Naive thymus-derived CD4-positive, alpha-beta T cell (primary cell): ENCODE measurements around the gene GUCY1B1. TPM values are rescaled to one million over a fixed set of nuclear protein-coding genes. Genes with fewer than 3 reads are reported as not detected.

Experiments
- ATAC-seq: fragments of 150-1000 bp; cut with Tn5 transposase; 2 replicates; pipeline ENCODE4 v1.10.0; 2021; ENCODE audit warnings: mild to moderate bottlenecking, moderate library complexity
- CTCF ChIA-PET: fragments of 350-600 bp; sonication (Branson Sonifier 250); formaldehyde crosslinking; loops from one replicate; lab custom pipeline; 2021; ENCODE audit warnings: antibody characterized with exemption; lab: Charles Lee
- POLR2A ChIA-PET: fragments of 350-600 bp; sonication (Branson Sonifier 250); formaldehyde crosslinking; loops from one replicate; lab custom pipeline; 2021; ENCODE audit warnings: antibody characterized with exemption, inconsistent platforms; lab: Charles Lee
- DNase-seq, 9 donors: peaks; one replicate each; pipeline versions ENCODE4 v3.0.0 to v3.0.0-alpha.2; 2020 to 2022; ENCODE audit warnings: mixed read lengths in 1 of 9
- H3K27ac ChIP-seq: one replicate; pipeline ENCODE4 v1.7.0; 2013; ENCODE audit warnings: mild to moderate bottlenecking, low read depth, low read length, moderate library complexity
- H3K27me3 ChIP-seq, 2 donors: one replicate each; pipeline ENCODE4 v1.7.0; 2013; ENCODE audit warnings: low read length in 2 of 2, mild to moderate bottlenecking in 2 of 2, moderate library complexity in 2 of 2; ENCODE audit not compliant: control insufficient read depth in 2 of 2, insufficient read depth in 2 of 2
- H3K36me3 ChIP-seq, 3 experiments: 1 replicate in 2 of 3; 2 replicates in 1 of 3; pipeline ENCODE4 v1.7.0; 2013; ENCODE audit warnings: low read length in 3 of 3, mild to moderate bottlenecking in 3 of 3, moderate library complexity in 1 of 3; ENCODE audit not compliant: insufficient read depth in 3 of 3, control insufficient read depth in 2 of 3
- H3K4me1 ChIP-seq, 2 donors: one replicate each; pipeline ENCODE4 v1.7.0; 2013; ENCODE audit warnings: low read length in 2 of 2, mild to moderate bottlenecking in 2 of 2, moderate library complexity in 1 of 2; ENCODE audit not compliant: control insufficient read depth in 2 of 2, insufficient read depth in 2 of 2
- H3K4me3 ChIP-seq: 2 replicates; pipeline ENCODE4 v1.7.0; 2013; ENCODE audit warnings: mild to moderate bottlenecking, low read length
- H3K9me3 ChIP-seq, 3 experiments: 1 replicate in 2 of 3; 2 replicates in 1 of 3; pipeline ENCODE4 v1.7.0; 2013; ENCODE audit warnings: low read length in 3 of 3; ENCODE audit not compliant: control insufficient read depth in 2 of 3
- H3K27ac Mint-ChIP-seq, 9 donors: one replicate each; pipeline ENCODE4 v1.8.0; 2020 to 2022; ENCODE audit warnings: mixed read lengths in 9 of 9, mild to moderate bottlenecking in 8 of 9, moderate library complexity in 5 of 9, inconsistent platforms in 2 of 9
- H3K27me3 Mint-ChIP-seq, 5 donors: one replicate each; pipeline ENCODE4 v1.8.0; 2021 to 2022; ENCODE audit warnings: mixed read lengths in 5 of 5, mild to moderate bottlenecking in 1 of 5
- H3K36me3 Mint-ChIP-seq, 5 donors: one replicate each; pipeline ENCODE4 v1.8.0; 2020 to 2022; ENCODE audit warnings: mixed read lengths in 5 of 5, mild to moderate bottlenecking in 3 of 5, inconsistent platforms in 1 of 5
- H3K4me1 Mint-ChIP-seq, 7 donors: one replicate each; pipeline ENCODE4 v1.8.0; 2020 to 2022; ENCODE audit warnings: mixed read lengths in 7 of 7, mild to moderate bottlenecking in 3 of 7, inconsistent platforms in 1 of 7
- H3K4me3 Mint-ChIP-seq, 10 donors: one replicate each; pipeline ENCODE4 v1.8.0; 2020 to 2022; ENCODE audit warnings: mild to moderate bottlenecking in 10 of 10, mixed read lengths in 10 of 10, moderate library complexity in 6 of 10, inconsistent platforms in 2 of 10
- H3K9me3 Mint-ChIP-seq, 11 donors: one replicate each; pipeline ENCODE4 v1.8.0; 2020 to 2022; ENCODE audit warnings: mixed read lengths in 11 of 11, mild to moderate bottlenecking in 4 of 11, inconsistent platforms in 1 of 11, moderate library complexity in 1 of 11
- intact Hi-C, 2 donors: fragments of 100-400 bp; cut with micrococcal nuclease; formaldehyde crosslinking; loops; one replicate each; pipeline ENCODE4 v1.15.1; 2023
- polyA plus RNA-seq, 2 donors: library from polyadenylated mRNA; unstranded; fragments of 300-500 nt; fragmentation: Illumina TruSeq; gene quantifications; one replicate each; pipeline ENCODE4 v1.2.3, GENCODE V29; 2021
- total RNA-seq, 6 experiments: library from RNA in 5 of 6; stranded (reverse) in 5 of 6; gene quantifications; 1 replicate in 5 of 6; 2 replicates in 1 of 6; pipeline ENCODE4 v1.2.3 and lab custom pipeline; 2021 to 2026

The GUCY1B1 gene
- total and polyA plus RNA-seq, 7 experiments from 2014 or later: 0.22 to 1.7 (median 0.29) TPM; not detected in 4

DNA sequence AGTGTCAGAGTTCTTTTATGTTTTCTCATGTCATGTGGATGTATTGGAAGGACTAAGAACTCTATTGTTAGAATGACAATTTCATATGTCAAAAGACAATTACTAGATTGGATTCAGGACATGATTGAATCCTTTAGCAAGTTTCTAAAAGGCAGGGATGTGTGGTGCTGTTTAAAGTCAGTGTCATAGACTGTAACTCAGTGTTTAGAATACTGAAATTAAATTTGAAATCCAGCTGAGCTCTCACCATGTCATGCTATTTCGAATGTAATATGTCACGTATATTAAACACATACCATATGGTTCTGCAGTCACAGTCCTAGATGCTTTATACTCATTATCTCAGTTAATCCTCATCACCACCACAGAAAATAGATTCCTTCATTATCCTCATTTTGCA lies 7.8 kb downstream of the GUCY1B1 start:
- H3K4me3 ChIP-seq: no peak overlapping the region
- H3K4me1 ChIP-seq: no peaks in the 10 kb centered on the region
- no peaks in the 10 kb centered on the region for H3K27me3 ChIP-seq
- CTCF ChIA-PET: no interaction called here
- H3K9me3 Mint-ChIP-seq: no peaks in the 10 kb centered on the region
- POLR2A ChIA-PET: no interaction called here
- no peaks in the 10 kb centered on the region for H3K9me3 ChIP-seq
- no peak overlapping the region for H3K27ac Mint-ChIP-seq
- H3K36me3 Mint-ChIP-seq: no peaks in the 10 kb centered on the region
- no peaks in the 10 kb centered on the region for H3K4me1 Mint-ChIP-seq
- peaks cover 0 to 20% (median 8%) of the 10 kb centered on the region in 5 donors for H3K27me3 Mint-ChIP-seq
- no peak for ATAC-seq
- intact Hi-C loops: no loop called here
- no peak for DNase-seq
- H3K27ac ChIP-seq: no peak overlapping the region
- no peaks in the 10 kb centered on the region for H3K36me3 ChIP-seq
- no peak overlapping the region for H3K4me3 Mint-ChIP-seq

DNA sequence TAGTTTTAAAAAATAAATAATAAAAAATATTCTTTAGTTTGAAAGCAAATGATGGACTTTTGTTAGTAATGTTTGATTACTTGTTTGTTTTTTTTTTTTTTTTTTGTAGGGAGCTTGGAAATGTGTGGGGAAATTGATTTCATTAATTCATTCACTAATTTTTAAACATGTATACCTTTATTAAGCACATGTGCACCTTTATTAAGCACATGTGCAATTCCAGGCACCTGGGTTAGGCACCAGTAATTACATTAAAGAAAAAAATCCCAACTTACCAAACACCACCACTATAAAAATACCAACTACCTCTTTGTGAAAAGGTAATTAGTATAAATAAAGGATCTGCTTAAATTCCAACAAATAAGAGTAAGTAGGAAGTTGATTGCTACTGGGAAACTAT lies 9.5 kb downstream of the GUCY1B1 start:
- no peaks in the 10 kb centered on the region for H3K9me3 Mint-ChIP-seq
- Histone ChIP-seq H3K4me1 (no peaks in the 10 kb centered on the region), H3K9me3 (no peaks in the 10 kb centered on the region), H3K36me3 (no peaks in the 10 kb centered on the region), H3K27ac (no peak overlapping the region), H3K4me3 (no peak overlapping the region), H3K27me3 (no peaks in the 10 kb centered on the region)
- no peak for ATAC-seq
- H3K27ac Mint-ChIP-seq: no peak overlapping the region
- H3K4me1 Mint-ChIP-seq: no peaks in the 10 kb centered on the region
- H3K27me3 Mint-ChIP-seq: peaks cover 0 to 11% (median 5%) of the 10 kb centered on the region in 5 donors
- CTCF ChIA-PET: no interaction called here
- intact Hi-C loops: no loop called here
- H3K4me3 Mint-ChIP-seq: no peak overlapping the region
- POLR2A ChIA-PET: no interaction called here
- no peaks in the 10 kb centered on the region for H3K36me3 Mint-ChIP-seq
- DNase-seq: no peak

DNA sequence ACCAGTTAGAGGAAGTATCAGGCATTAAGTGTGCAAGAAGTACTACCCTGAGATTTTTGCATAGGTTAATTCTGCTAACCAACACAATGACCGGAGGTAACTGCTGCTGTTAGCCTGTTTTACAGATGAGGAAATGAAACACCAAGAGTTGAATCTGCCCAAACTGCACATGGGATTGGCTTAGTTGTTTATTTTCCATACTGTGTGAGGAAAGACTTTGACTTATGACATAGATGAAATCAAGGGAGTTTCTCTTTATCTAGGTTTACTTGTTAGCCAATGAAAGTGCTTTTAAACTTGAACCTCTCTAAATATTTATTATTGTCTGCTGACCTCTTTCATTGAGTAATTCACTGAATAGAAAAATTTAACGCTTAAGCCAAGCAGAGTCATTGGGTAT lies 10.3 kb downstream of the GUCY1B1 start:
- ATAC-seq (peak; percentile 26), DNase-seq (no peak)
- Histone ChIP-seq H3K4me3 (no peak overlapping the region), H3K36me3 (no peaks in the 10 kb centered on the region), H3K27me3 (no peaks in the 10 kb centered on the region), H3K4me1 (no peaks in the 10 kb centered on the region), H3K27ac (no peak overlapping the region), H3K9me3 (no peaks in the 10 kb centered on the region)
- Mint-ChIP-seq H3K27me3 (peaks cover 2 to 11% (median 5%) of the 10 kb centered on the region in 5 donors), H3K4me1 (no peaks in the 10 kb centered on the region), H3K4me3 (no peak overlapping the region), H3K27ac (no peak overlapping the region), H3K9me3 (no peaks in the 10 kb centered on the region), H3K36me3 (no peaks in the 10 kb centered on the region)
- intact Hi-C loops: no loop called here
- ChIA-PET POLR2A (no interaction called here), CTCF (no interaction called here)

DNA sequence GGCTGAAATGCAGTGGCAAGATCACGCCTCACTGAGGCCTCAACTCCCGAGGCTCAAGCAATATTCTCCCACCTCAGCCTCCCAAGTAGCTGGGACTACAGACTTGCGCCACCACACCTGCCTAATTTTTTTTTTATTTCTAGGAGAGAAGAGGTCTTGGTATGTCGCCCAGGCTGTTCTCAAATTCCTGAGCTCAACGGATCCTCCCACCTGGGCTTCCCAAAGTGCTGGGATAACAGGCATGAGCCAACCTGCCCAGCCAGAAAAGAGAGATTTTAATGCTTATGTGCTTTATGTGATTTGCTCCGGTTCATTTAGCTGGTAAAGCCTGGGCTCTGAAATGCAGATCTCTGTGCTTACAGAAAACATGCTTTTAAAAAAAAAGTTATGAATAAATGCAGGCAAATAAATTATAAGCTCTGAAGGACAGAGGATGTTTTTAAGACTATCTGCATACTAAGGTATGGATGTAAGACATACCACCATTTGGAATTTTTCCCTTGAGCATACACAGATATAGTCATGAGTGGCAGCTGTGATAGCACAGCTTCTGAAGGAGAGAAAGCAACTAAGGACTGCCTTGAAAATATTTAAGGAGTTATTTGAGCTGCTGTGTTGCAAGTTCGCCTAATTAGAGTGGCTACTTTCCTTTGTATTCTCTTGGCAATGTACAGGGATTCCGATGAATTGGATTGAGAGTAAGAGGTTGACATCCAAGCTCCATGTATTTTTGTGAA lies 13.8 kb downstream of the GUCY1B1 start:
- POLR2A ChIA-PET: no interaction called here
- Histone ChIP-seq H3K4me3 (no peak overlapping the region), H3K4me1 (no peaks in the 10 kb centered on the region), H3K27ac (no peak overlapping the region), H3K36me3 (no peaks in the 10 kb centered on the region), H3K9me3 (no peaks in the 10 kb centered on the region), H3K27me3 (no peaks in the 10 kb centered on the region)
- no peaks in the 10 kb centered on the region for H3K36me3 Mint-ChIP-seq
- H3K27me3 Mint-ChIP-seq: peaks cover 0 to 10% (median 5%) of the 10 kb centered on the region in 5 donors
- DNase-seq: no peak
- H3K4me1 Mint-ChIP-seq: no peaks in the 10 kb centered on the region
- CTCF ChIA-PET: no interaction called here
- H3K4me3 Mint-ChIP-seq: no peak overlapping the region
- no peak overlapping the region for H3K27ac Mint-ChIP-seq
- intact Hi-C loops: no loop called here
- no peak for ATAC-seq
- H3K9me3 Mint-ChIP-seq: no peaks in the 10 kb centered on the region

DNA sequence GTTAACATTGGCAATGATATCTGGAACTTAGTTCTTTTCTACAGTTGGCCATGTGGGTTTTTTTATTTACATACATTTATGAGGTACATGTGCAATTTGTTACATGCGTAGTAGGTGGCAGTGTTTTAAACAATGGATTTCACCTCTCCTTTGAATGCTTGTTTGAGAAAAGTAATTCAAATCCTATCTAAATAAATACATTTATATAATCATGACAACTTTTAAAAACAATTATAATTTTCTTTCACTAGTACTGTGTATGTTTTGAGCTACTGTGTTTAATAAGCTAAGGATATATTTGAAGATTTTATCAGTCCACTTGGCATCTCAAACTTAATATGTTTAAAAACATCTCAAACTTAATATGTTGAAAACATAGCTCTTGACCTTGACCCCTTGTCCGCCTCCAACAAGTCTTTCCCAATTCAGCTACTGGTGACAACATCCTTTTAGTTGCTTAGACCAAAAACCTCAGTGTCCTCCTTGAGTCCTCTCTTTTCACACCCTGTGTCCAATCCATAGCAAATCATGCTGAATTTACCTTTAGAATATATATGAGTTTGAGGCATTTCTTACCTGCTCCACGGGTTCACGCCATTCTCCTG lies 14.5 kb downstream of the GUCY1B1 start:
- H3K27ac Mint-ChIP-seq: no peak overlapping the region
- Histone ChIP-seq H3K27ac (no peak overlapping the region), H3K4me3 (no peak overlapping the region), H3K36me3 (no peaks in the 10 kb centered on the region), H3K9me3 (no peaks in the 10 kb centered on the region), H3K4me1 (no peaks in the 10 kb centered on the region), H3K27me3 (no peaks in the 10 kb centered on the region)
- H3K36me3 Mint-ChIP-seq: no peaks in the 10 kb centered on the region
- no peak for DNase-seq
- no peak overlapping the region for H3K4me3 Mint-ChIP-seq
- intact Hi-C loops: no loop called here
- ChIA-PET POLR2A (no interaction called here), CTCF (no interaction called here)
- peaks cover 0 to 10% (median 5%) of the 10 kb centered on the region in 5 donors for H3K27me3 Mint-ChIP-seq
- no peaks in the 10 kb centered on the region for H3K9me3 Mint-ChIP-seq
- no peak for ATAC-seq
- H3K4me1 Mint-ChIP-seq: no peaks in the 10 kb centered on the region

DNA sequence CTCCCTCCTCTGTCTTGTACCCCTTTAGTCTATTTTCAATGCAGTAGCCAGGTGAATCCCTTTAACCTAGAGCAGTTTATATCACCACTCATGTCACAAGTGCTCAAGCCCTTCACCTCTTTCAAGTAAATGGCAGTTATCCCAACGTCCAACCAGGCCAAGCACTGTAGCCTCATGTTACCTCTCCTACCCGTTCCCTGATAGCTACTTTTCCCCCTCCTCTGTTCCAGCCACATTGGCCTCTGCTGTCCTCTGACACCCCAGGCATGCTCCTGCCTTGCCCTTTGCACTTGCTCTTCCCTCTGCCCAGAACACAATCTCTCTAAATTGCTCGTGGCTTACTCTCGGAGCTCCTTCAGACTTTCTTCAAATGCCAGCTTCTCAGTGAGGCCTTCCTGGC lies 15.2 kb downstream of the GUCY1B1 start:
- Mint-ChIP-seq H3K9me3 (no peaks in the 10 kb centered on the region), H3K36me3 (no peaks in the 10 kb centered on the region), H3K4me3 (no peak overlapping the region), H3K27me3 (peaks cover 0 to 6% (median 2%) of the 10 kb centered on the region in 5 donors), H3K4me1 (no peaks in the 10 kb centered on the region), H3K27ac (no peak overlapping the region)
- no peaks in the 10 kb centered on the region for H3K27me3 ChIP-seq
- CTCF ChIA-PET: no interaction called here
- no peak overlapping the region for H3K4me3 ChIP-seq
- POLR2A ChIA-PET: no interaction called here
- H3K4me1 ChIP-seq: no peaks in the 10 kb centered on the region
- DNase-seq (no peak), ATAC-seq (no peak)
- intact Hi-C loops: no loop called here
- H3K36me3 ChIP-seq: no peaks in the 10 kb centered on the region
- no peaks in the 10 kb centered on the region for H3K9me3 ChIP-seq
- no peak overlapping the region for H3K27ac ChIP-seq
